Neural cell (in vitro differentiated cells): ENCODE data around the gene LIN54.
"Not testable (repeated sequence)": the region's sequence is repeated elsewhere in the genome, so short reads cannot be mapped to it uniquely, and the experiment has no call there.

Experiments used
- EP300 ChIP-seq: fragments of 450-650 bp; conservative IDR thresholded peaks from 2 replicates; pipeline ENCODE4 v1.6.1; 2014; ENCODE audit warnings: antibody characterized with exemption, mild to moderate bottlenecking, moderate library complexity; ENCODE audit not compliant: poor library complexity, severe bottlenecking
- EZH2 ChIP-seq: fragments of 200-600, 300-800 bp; shearing (Covaris generic), sonication (generic); IDR thresholded peaks from 2 replicates; pipeline ENCODE4 v1.6.1; 2014; ENCODE audit warnings: antibody characterized with exemption, low read length, borderline replicate concordance, mild to moderate bottlenecking; ENCODE audit not compliant: insufficient read depth, poor library complexity, severe bottlenecking
- POLR2AphosphoS5 ChIP-seq: IDR thresholded peaks from 2 replicates; pipeline ENCODE4 v1.6.1; 2012
- RAD21 ChIP-seq: fragments of 450-650 bp; conservative IDR thresholded peaks from 2 replicates; pipeline ENCODE4 v1.6.1; 2014; ENCODE audit warnings: antibody characterized with exemption, mild to moderate bottlenecking, moderate library complexity
- TF ChIP-seq, protein P1 (sequence below): fragments of 450-650 bp; IDR thresholded peaks from 2 replicates; pipeline ENCODE4 v1.5.1; 2014; ENCODE audit warnings: antibody characterized with exemption, mild to moderate bottlenecking, moderate library complexity; ENCODE audit not compliant: poor library complexity, severe bottlenecking
- TF ChIP-seq, protein P2 (sequence below): IDR thresholded peaks from 2 replicates; pipeline ENCODE4 v1.6.1; 2012; ENCODE audit warnings: borderline replicate concordance

DNA sequence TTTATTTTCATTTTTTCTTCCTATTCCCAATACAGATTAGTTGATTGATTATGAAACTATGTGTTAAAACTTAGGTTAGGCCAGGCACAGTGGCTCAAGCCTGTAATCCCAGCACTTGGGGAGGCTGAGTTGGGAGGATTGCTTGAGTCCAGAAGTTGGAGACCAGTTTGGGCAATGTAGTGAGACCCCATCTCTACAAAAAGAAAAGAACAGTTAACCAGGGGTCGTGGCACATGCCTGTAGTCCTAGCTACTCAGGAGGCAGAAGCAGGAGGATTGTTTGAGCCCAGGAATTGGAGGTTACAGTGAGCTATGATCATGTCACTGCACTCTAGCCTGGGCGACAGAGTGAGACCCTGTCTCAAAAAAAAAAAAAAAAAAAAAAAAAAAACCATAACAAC lies 32.5 kb upstream of the LIN54 start:
- TF ChIP-seq, protein P1, sequence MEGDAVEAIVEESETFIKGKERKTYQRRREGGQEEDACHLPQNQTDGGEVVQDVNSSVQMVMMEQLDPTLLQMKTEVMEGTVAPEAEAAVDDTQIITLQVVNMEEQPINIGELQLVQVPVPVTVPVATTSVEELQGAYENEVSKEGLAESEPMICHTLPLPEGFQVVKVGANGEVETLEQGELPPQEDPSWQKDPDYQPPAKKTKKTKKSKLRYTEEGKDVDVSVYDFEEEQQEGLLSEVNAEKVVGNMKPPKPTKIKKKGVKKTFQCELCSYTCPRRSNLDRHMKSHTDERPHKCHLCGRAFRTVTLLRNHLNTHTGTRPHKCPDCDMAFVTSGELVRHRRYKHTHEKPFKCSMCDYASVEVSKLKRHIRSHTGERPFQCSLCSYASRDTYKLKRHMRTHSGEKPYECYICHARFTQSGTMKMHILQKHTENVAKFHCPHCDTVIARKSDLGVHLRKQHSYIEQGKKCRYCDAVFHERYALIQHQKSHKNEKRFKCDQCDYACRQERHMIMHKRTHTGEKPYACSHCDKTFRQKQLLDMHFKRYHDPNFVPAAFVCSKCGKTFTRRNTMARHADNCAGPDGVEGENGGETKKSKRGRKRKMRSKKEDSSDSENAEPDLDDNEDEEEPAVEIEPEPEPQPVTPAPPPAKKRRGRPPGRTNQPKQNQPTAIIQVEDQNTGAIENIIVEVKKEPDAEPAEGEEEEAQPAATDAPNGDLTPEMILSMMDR: not testable (repeated sequence)
- TF ChIP-seq, protein P2, sequence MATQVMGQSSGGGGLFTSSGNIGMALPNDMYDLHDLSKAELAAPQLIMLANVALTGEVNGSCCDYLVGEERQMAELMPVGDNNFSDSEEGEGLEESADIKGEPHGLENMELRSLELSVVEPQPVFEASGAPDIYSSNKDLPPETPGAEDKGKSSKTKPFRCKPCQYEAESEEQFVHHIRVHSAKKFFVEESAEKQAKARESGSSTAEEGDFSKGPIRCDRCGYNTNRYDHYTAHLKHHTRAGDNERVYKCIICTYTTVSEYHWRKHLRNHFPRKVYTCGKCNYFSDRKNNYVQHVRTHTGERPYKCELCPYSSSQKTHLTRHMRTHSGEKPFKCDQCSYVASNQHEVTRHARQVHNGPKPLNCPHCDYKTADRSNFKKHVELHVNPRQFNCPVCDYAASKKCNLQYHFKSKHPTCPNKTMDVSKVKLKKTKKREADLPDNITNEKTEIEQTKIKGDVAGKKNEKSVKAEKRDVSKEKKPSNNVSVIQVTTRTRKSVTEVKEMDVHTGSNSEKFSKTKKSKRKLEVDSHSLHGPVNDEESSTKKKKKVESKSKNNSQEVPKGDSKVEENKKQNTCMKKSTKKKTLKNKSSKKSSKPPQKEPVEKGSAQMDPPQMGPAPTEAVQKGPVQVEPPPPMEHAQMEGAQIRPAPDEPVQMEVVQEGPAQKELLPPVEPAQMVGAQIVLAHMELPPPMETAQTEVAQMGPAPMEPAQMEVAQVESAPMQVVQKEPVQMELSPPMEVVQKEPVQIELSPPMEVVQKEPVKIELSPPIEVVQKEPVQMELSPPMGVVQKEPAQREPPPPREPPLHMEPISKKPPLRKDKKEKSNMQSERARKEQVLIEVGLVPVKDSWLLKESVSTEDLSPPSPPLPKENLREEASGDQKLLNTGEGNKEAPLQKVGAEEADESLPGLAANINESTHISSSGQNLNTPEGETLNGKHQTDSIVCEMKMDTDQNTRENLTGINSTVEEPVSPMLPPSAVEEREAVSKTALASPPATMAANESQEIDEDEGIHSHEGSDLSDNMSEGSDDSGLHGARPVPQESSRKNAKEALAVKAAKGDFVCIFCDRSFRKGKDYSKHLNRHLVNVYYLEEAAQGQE: not testable (repeated sequence)
- TF ChIP-seq RAD21, EZH2, POLR2AphosphoS5, EP300: not testable (repeated sequence)
